Nephron (organoid): ENCODE data around the gene IRF5.

Experiments used
- H3K27ac Mint-ChIP-seq, 3 experiments: 2 replicates each; pipeline ENCODE4 v1.8.0; 2020; ENCODE audit warnings: mixed read lengths in 3 of 3, mild to moderate bottlenecking in 2 of 3, moderate library complexity in 1 of 3
- H3K27me3 Mint-ChIP-seq: 2 replicates; pipeline ENCODE4 v1.8.0; 2021; ENCODE audit warnings: low read depth, mild to moderate bottlenecking, moderate library complexity, mixed read lengths
- H3K36me3 Mint-ChIP-seq: 2 replicates; pipeline ENCODE4 v1.8.0; 2020; ENCODE audit warnings: low read depth, mixed read lengths
- H3K4me1 Mint-ChIP-seq: 2 replicates; pipeline ENCODE4 v1.8.0; 2020; ENCODE audit warnings: mixed read lengths
- H3K4me3 Mint-ChIP-seq, 3 experiments: 2 replicates each; pipeline ENCODE4 v1.8.0; 2020; ENCODE audit warnings: mild to moderate bottlenecking in 3 of 3, mixed read lengths in 3 of 3, moderate library complexity in 2 of 3
- H3K9me3 Mint-ChIP-seq: 2 replicates; pipeline ENCODE4 v1.8.0; 2020; ENCODE audit warnings: mixed read lengths
- TF ChIP-seq, protein P1 (sequence below), 3 experiments: fragments of 200-600 bp; sonication (generic); IDR thresholded peaks; one replicate each; pipeline ENCODE4 v1.5.0; 2021; ENCODE audit warnings: antibody characterized with exemption in 3 of 3; ENCODE audit not compliant: unreplicated experiment in 3 of 3

The IRF5 gene

DNA sequence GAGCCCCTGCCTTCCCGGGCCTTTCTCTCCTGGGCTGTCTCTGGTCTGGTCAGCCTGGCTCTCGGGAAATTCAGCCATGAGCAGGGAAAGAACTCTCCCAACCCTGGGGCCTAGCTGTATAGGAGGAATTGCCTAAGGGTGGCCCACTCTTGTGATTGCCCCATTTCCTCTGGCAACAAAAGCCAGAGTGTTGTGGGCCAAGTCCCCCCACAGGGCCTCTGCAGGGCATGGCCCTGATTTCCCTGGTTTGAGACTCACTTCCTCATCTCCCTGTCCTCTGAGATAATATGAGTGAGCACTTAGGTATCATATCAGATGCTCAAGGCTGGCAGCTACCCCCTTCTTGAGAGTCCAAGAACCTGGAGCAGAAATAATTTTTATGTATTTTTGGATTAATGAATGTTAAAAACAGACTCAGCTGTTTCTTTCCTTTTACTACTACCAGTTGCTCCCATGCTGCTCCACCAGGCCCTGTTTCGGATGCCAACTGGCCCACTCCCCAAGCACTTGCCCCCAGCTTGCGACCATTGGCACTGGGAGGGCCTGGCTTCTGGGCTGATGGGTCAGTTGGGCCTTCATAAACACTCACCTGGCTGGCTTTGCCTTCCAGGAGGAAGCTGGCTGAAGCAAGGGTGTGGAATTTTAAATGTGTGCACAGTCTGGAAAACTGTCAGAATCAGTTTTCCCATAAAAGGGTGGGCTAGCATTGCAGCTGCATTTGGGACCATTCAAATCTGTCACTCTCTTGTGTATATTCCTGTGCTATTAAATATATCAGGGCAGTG is 11.4 kb downstream of the IRF5 start:
- Mint-ChIP-seq H3K36me3 (peaks cover 27% of the 10 kb centered on the region), H3K9me3 (no peaks in the 10 kb centered on the region), H3K4me3 (no peak overlapping the region), H3K27me3 (peaks cover 11% of the 10 kb centered on the region), H3K27ac (no peak overlapping the region), H3K4me1 (no peaks in the 10 kb centered on the region)
- TF ChIP-seq, protein P1, sequence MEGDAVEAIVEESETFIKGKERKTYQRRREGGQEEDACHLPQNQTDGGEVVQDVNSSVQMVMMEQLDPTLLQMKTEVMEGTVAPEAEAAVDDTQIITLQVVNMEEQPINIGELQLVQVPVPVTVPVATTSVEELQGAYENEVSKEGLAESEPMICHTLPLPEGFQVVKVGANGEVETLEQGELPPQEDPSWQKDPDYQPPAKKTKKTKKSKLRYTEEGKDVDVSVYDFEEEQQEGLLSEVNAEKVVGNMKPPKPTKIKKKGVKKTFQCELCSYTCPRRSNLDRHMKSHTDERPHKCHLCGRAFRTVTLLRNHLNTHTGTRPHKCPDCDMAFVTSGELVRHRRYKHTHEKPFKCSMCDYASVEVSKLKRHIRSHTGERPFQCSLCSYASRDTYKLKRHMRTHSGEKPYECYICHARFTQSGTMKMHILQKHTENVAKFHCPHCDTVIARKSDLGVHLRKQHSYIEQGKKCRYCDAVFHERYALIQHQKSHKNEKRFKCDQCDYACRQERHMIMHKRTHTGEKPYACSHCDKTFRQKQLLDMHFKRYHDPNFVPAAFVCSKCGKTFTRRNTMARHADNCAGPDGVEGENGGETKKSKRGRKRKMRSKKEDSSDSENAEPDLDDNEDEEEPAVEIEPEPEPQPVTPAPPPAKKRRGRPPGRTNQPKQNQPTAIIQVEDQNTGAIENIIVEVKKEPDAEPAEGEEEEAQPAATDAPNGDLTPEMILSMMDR (IDR thresholded peaks at IDR 0.05; ENCODE audit: unreplicated experiment in 3 of 3), result no peak

GRCh38 chr7:128951296-128951695 is 13.6 kb downstream of the IRF5 start:
- Mint-ChIP-seq H3K4me1 (no peaks in the 10 kb centered on the region), H3K4me3 (no peak overlapping the region), H3K27me3 (no peaks in the 10 kb centered on the region), H3K36me3 (peaks cover 41% of the 10 kb centered on the region), H3K9me3 (no peaks in the 10 kb centered on the region), H3K27ac (no peak overlapping the region)
- TF ChIP-seq, protein P1 (IDR thresholded peaks at IDR 0.05; ENCODE audit: unreplicated experiment in 3 of 3), result no peak

GRCh38 chr7:128954150-128954549 is 16.4 kb downstream of the IRF5 start:
- H3K4me3 Mint-ChIP-seq, result no peak overlapping the region
- no peaks in the 10 kb centered on the region for H3K9me3 Mint-ChIP-seq
- H3K27ac Mint-ChIP-seq, result no peak overlapping the region
- TF ChIP-seq, protein P1 (IDR thresholded peaks at IDR 0.05; ENCODE audit: unreplicated experiment in 3 of 3), result no peak
- no peaks in the 10 kb centered on the region for H3K27me3 Mint-ChIP-seq
- H3K36me3 Mint-ChIP-seq, result peaks cover 66% of the 10 kb centered on the region
- no peaks in the 10 kb centered on the region for H3K4me1 Mint-ChIP-seq

DNA sequence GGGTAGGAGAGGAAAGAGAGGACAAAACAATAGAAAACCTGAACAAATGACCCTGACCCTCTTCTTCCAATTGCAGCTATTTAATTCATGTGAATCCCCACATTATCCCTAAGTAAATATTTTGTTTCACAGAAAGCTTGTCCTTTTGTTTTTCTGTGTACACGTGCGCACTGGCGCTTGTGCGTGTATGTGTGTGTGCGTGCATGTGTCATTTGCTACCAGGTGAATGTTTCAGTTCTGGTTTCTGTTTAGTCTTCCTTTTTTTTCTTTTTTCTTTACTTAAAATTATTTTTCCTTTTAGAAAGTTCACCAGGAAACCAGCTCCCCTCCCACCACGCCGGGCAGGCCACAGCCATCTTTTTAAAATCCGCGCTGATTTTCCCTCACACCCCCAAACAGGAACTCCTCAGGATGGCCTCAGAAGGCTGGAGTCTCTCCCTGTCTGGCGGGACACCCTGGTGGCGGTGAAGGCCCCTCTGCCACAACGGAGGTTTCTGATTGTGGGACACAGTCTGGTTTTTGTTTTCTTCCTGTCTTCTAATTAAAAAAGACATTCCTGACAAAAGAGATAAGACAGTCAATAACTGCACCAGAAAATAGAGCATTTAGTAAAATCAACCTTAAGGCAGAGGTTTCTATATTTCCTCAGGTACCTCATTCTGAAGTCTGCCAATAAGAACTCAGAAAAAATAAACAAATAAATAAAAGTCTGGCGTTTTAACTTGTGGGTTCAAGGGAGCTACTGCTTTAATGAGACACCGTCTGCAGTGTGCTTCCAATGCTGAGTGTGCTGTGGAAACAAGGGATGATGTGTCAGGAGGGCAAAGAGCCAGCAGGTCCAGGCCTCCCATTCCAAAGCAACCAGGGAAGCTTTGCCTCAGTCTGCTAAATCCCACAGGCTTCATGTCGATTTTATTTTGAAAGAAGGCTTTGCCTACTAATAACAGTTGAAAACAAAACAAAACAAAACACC is 17.4 kb downstream of the IRF5 start:
- no peaks in the 10 kb centered on the region for H3K9me3 Mint-ChIP-seq
- no peak overlapping the region for H3K27ac Mint-ChIP-seq
- H3K4me3 Mint-ChIP-seq, result no peak overlapping the region
- H3K4me1 Mint-ChIP-seq, result no peaks in the 10 kb centered on the region
- TF ChIP-seq, protein P1 (IDR thresholded peaks at IDR 0.05; ENCODE audit: unreplicated experiment in 3 of 3), result no peak
- H3K36me3 Mint-ChIP-seq, result peaks cover 74% of the 10 kb centered on the region
- H3K27me3 Mint-ChIP-seq, result no peaks in the 10 kb centered on the region

- no peak overlapping the region for H3K4me3 Mint-ChIP-seq
- no peaks in the 10 kb centered on the region for H3K27me3 Mint-ChIP-seq
- no peaks in the 10 kb centered on the region for H3K9me3 Mint-ChIP-seq
- H3K27ac Mint-ChIP-seq, result no peak overlapping the region
- H3K36me3 Mint-ChIP-seq, result peaks cover 76% of the 10 kb centered on the region
- TF ChIP-seq, protein P1 (IDR thresholded peaks at IDR 0.05; ENCODE audit: unreplicated experiment in 3 of 3), result no peak
- no peaks in the 10 kb centered on the region for H3K4me1 Mint-ChIP-seq
Observed at GRCh38 chr7:128955981-128956380, 18.3 kb downstream of the IRF5 start.
